Measurements from ENCODE around the gene KIAA0930.
"Not testable (repeated sequence)": the region's sequence is repeated elsewhere in the genome, so short reads cannot be mapped to it uniquely, and the experiment has no call there.

Gene KIAA0930

GRCh38 chr22:45240810-45241631 is at the start of gene KIAA0930:
KIAA0930 (minus strand) TSS chr22:45240894; CDS start chr22:45240703, 191 bp downstream.
- peak; percentile 63 for DNase-seq

- DNase-seq = no peak
Observed at GRCh38 chr22:45286854-45287551, 46.3 kb upstream of the KIAA0930 start.

GRCh38 chr22:45285263-45286058 is 44.8 kb upstream of the KIAA0930 start:
- DNase-seq = peak; percentile 40

DNA sequence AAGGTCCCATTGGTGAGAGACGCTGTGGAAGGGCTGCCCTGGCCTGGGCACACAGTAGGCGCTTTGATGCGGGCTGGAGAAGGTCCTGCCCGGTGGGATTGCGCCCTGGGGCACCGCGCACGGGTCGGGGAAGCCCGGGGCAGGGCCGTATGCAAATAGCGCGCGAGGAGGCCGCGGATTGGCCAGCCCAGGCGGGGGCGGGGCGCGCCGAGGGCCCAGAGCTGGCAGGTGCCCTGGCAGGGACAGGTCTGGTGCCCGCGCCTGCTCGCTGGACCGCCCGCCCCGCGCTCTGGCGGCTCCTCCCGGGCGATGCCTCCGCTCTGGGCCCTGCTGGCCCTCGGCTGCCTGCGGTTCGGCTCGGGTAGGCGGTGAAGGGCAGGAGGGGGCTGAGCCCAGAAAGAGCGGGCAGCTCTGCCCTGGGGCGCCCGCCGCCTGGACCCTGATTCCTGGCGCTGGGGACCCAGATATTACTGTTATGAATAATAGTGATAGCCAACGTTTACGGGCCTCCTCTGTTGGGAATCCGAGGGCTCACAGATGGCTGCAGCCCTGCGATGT is 44.1 kb upstream of the KIAA0930 start, which contains the start of gene UPK3A:
Gene UPK3A (plus strand): TSS at position 245 of the 558 bp plus-strand sequence. CDS start 65 bp downstream, at position 310.
- DNase-seq = peak; percentile 40

- no peak for DNase-seq
Observed at GRCh38 chr22:45281010-45281409, 40.3 kb upstream of the KIAA0930 start.

DNA sequence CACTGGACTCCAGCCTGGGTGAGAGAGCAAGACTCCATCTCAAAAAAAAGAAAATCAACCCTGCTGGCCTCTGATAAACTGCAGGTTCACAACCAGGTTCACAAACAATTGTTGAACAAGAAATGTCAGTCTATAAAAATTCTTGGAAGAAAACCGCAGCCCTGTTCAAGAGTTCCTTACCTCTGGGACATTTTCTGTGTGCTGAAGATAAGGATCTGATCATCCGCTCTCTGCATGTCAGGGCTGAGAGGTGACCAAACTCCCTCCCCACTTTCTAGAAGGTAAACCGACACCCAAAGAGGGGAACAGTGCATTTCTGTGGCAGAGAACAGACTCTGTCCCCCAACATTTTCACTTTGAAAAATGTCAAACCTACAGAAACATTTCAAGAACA is 39.9 kb upstream of the KIAA0930 start:
- no peak for DNase-seq

DNA sequence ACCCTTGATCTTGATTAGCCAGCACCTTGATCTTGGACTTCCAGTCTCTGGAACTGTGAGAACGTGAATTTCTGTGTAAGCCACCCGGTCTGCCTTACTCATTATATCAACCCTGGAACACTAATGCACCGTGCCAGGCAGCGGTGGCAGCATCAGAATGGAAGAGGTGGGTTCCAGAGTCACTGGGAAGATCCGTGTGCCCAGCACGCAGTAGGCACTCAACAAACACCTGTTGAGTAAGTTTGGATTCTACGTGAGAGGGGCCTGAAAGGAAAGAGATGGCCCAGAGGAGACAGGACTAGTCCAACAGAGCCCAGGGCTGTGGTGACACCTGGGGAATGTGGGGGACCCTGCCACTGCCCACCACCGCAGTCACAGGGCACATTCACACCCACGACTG is 37.4 kb upstream of the KIAA0930 start:
- no peak for DNase-seq

GRCh38 chr22:45277720-45278119 is 37.0 kb upstream of the KIAA0930 start:
- not testable (repeated sequence) for DNase-seq

GRCh38 chr22:45276507-45277105 is 35.9 kb upstream of the KIAA0930 start:
- DNase-seq = no peak

GRCh38 chr22:45273452-45274075 is 32.9 kb upstream of the KIAA0930 start:
- no peak for DNase-seq

DNA sequence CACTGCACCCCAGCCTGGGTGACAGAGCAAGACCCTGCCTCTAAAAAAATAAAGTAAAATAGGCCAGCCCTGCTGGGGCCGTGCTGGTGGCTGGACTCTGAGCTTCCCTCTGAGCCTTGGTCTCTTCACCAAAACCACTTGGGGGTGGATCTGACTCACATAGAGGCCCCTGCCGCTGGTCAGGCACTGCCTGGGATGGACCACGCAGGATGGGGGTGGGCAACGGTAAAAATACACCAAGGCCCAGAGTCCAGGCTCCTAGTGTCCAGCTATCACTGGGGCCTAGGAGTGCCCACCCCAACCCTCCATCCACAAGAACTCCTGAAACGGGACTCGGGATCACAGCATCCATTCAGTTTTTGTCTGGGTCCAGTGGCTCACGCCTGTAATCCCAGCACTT is 31.8 kb upstream of the KIAA0930 start:
- DNase-seq = no peak

GRCh38 chr22:45271667-45272201 is 31.0 kb upstream of the KIAA0930 start:
- peak; percentile 64 for DNase-seq

DNA sequence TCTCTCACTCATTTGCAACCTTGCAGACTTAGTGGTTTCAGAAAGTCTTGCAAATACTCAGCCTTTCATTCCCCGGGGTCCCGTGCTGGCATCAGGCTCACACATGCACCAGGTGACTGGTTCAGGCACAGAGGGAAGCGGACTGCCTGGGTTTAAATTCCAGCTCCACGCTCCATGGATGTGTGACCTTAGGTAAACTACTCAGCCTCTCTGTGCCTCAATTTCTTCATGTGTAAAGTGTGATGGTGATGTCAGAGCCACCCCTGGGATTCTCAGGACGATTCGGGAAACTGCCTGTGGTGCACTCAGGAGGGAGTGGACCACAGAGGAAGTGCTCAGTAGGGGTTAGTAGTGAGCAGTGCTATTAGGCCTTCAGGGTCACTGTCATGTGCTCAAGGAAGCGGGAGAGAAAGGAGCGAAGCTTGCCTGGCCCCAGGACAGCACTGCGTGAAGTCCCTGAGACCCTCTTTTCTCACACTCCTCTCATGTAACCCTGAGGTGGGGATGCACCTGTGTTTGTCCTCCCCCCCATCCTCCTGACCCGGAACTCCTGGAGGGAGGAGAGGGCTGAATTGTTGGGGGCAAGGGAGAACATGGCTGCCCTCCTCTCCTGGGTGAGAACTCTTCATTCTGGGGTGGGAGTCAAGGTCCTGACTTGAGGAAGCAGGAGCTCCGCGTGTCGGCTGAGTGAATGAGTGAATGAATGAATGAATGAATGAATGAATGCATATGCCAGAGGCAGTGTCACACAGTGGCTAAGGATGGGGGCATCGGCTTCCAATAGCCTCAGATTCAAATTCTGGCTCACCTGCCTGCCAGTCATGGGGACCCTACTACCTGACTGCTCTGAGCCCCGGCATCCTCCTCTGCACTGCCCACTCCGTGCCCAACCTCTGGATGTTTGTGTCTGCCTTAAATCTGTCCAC is 29.7 kb upstream of the KIAA0930 start:
- peak; percentile 58 for DNase-seq

DNA sequence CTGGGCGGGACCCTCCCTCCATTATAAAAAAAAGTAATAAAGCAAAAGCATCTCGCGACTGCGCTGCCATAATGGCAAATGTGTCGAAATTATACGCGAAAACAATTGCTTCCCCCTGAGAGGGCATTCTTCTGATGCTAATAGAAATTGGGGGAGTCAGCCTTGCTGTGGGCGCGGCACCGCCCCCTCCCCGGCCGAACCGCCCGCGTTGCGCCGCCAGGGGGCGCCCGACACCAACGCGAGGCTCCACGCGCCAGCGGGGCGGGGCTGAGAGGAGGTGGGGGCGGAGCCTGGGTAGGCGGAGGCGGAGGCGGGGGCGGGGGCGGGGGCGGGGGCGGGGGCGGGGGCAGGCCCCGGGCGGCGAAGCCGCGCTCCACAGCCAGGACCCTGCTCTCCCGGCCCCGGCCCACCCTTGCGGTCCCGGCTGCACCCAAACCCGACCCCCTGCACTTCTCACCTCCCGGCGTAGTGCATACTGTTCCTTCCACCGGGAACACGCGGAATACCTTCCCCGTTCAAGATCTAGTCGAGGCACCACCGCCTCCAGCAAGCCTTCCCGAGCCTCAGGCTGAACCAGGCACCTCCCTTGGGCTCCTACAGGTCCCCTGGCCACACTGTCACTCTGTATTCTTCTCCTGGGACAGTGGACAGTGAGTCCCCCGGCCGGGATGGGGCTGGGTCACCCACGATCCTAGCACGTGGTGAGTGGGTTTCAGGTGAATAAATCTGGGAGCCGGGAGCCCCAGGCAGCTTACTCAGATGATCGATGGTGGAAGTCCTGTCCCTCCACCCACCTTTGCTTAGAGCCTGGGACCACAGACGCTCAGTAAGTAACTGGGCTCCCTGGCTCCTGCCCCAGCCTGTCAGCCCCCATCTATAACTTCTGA is 28.5 kb upstream of the KIAA0930 start:
- peak; percentile 63 for DNase-seq

DNA sequence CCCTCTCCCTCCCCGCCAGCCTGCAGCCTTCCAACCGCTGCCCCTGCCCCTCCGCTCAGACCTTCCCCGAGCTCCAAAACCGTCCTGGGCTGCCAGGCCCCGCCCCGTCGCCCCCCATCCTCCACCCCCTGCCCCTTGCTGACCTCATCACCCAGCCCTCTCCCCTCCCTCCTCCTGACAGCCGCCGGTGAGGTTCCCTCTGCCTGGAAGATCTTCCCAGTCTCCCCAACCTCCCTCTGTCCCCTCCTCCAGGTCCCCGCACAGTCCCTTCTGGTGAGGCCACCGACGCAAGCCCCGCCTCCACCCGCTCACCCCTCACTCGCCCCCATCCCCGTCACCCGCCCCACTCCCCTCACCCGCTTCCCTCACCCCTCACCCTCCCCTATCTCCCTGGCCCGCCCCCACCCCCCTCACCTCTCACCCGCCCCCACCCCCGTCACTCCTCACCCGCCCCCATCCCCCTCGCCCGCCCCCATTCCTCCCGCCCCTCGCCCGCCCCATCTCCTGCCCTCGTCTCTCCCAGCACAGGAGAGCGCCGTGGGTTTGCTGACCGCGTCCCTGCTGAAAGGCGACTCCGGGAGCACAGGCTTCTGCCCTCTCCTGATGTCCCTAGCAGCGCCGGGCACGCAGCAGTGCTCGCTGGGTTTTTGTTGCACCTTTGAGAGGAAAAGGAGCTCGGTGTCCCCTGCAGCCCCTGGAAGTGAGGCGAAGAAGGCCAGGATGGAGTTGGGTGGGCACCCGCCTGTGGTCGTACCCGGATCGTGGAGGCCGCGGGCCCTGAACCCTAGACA is 27.7 kb upstream of the KIAA0930 start:
- DNase-seq = peak; percentile 34

DNA sequence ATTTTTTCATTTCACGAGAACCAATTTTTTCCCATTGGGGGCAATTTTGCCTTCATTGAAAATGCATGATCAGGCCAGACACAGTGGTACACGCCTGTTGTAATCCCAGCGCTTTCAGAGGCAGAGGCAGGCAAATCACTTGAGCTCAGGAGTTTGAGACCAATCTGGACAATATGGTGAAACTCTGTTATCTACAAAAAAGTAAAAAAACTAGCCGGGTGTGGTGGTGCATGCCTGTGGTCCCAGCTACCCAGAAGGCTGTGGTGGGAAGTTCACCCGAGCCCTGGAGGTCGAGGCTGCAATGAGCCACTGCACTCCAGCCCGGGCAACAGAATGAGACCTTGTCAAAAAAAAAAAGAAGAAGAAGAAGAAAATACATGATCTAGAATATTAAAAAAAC is 24.8 kb upstream of the KIAA0930 start:
- DNase-seq = no peak

GRCh38 chr22:45263463-45264269 is 23.0 kb upstream of the KIAA0930 start:
- DNase-seq = peak; percentile 78
